PC-3 (cell line): ENCODE measurements around the gene DSG4.

Source experiments
- CTCF ChIP-seq: fragments of 300-600 bp; sonication (generic); conservative IDR thresholded peaks from 2 replicates; pipeline ENCODE4 v1.5.1; 2017; ENCODE audit warnings: antibody characterized with exemption, low read depth, mild to moderate bottlenecking, low read length
- EZH2 ChIP-seq: fragments of 300-600 bp; sonication (generic); IDR thresholded peaks from one replicate; pipeline ENCODE4 v1.6.1; 2017; ENCODE audit warnings: antibody characterized with exemption, mild to moderate bottlenecking, low read length; ENCODE audit not compliant: unreplicated experiment

GRCh38 chr18:31446854-31447253 is 70.3 kb downstream of the DSG4 start:
- no peak for TF ChIP-seq EZH2
- TF ChIP-seq CTCF, result no peak
